GM20000 (cell line): ENCODE measurements around the gene C10orf95.

Experiments used
- DNase-seq: peaks from one replicate; pipeline ENCODE4 v3.0.0; 2012; ENCODE audit warnings: low spot score
- TF ChIP-seq, protein P1 (sequence below): IDR thresholded peaks from 2 replicates; pipeline ENCODE4 v1.5.1; 2012; ENCODE audit warnings: mild to moderate bottlenecking, control low read depth; ENCODE audit errors: extremely low read depth, missing control alignments

The C10orf95 gene

DNA sequence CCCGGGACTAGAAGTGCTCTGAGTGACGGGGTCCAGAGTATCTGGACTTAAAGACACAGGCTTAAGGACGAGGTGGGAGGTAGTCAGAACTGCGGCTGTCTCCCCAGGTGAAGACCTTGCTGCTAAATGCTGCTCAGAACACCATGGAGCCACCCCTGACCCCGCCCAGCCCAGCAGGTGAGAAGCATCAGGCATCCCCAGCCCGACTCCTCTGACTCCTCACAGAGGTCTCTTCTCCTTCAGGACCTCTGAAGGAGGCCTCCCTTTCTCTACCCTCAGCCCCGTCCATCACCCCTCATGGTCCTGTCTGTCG lies 50.0 kb downstream of the C10orf95 start:
- TF ChIP-seq, protein P1, sequence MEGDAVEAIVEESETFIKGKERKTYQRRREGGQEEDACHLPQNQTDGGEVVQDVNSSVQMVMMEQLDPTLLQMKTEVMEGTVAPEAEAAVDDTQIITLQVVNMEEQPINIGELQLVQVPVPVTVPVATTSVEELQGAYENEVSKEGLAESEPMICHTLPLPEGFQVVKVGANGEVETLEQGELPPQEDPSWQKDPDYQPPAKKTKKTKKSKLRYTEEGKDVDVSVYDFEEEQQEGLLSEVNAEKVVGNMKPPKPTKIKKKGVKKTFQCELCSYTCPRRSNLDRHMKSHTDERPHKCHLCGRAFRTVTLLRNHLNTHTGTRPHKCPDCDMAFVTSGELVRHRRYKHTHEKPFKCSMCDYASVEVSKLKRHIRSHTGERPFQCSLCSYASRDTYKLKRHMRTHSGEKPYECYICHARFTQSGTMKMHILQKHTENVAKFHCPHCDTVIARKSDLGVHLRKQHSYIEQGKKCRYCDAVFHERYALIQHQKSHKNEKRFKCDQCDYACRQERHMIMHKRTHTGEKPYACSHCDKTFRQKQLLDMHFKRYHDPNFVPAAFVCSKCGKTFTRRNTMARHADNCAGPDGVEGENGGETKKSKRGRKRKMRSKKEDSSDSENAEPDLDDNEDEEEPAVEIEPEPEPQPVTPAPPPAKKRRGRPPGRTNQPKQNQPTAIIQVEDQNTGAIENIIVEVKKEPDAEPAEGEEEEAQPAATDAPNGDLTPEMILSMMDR: no peak
- no peak for DNase-seq

DNA sequence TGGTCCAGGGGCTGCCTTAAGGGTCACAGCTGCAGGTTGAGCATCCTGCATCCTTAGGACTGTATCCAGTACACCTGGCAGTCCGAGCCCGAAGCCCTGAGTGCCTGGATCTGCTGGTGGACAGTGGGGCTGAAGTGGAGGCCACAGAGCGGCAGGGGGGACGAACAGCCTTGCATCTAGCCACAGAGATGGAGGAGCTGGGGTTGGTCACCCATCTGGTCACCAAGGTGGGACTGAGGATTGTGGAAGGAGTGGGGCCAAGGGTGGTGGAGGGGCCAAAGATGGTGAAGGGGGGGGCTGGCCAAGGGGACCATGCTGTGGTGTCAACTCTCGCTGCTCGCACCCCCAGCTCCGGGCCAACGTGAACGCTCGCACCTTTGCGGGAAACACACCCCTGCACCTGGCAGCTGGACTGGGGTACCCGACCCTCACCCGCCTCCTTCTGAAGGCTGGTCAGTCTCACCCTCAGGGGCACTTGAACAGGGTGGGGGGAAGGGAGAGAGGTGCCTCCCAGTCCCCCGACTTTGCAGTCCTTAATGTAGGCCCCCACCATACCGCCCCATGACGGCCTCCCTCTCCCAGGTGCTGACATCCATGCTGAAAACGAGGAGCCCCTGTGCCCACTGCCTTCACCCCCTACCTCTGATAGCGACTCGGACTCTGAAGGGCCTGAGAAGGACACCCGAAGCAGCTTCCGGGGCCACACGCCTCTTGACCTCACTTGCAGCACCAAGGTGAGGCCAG lies 50.6 kb downstream of the C10orf95 start:
- TF ChIP-seq, protein P1: no peak
- no peak for DNase-seq

DNA sequence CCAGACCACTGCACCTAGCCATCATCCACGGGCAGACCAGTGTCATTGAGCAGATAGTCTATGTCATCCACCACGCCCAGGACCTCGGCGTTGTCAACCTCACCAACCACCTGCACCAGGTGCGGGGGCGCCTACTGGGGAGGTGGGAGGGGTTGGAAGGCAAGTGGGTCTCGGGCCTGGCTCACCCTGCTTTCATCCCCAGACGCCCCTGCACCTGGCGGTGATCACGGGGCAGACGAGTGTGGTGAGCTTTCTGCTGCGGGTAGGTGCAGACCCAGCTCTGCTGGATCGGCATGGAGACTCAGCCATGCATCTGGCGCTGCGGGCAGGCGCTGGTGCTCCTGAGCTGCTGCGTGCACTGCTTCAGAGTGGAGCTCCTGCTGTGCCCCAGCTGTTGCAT lies 51.3 kb downstream of the C10orf95 start:
- no peak for DNase-seq
- TF ChIP-seq, protein P1: no peak
